Keratinocyte (primary cell): ENCODE data around the gene LPAR3. TPM values are rescaled to one million over a fixed set of nuclear protein-coding genes. Genes with fewer than 3 reads are reported as not detected.

Experiments
- DNase-seq: peaks from one replicate; pipeline ENCODE4 v3.0.0-alpha.2; 2011; ENCODE audit warnings: low read depth, missing footprints, low spot score
- FAIRE-seq: peaks from 2 replicates; lab custom pipeline; 2011; peaks lifted over from hg19 to GRCh38; lab: Jason Lieb, UNC
- H2AFZ ChIP-seq: 2 replicates; pipeline ENCODE4 v1.6.0; 2012; ENCODE audit warnings: low read length, control low read depth, inconsistent platforms; ENCODE audit not compliant: control insufficient read depth
- H3K27ac ChIP-seq: 2 replicates; pipeline ENCODE4 v1.5.1; 2011; ENCODE audit warnings: low read length; ENCODE audit not compliant: control insufficient read depth, insufficient read depth
- H3K27me3 ChIP-seq: 3 replicates; pipeline ENCODE4 v1.6.0; 2011; ENCODE audit warnings: low read length; ENCODE audit not compliant: control insufficient read depth, insufficient read depth; ENCODE audit errors: extremely low read depth
- H3K36me3 ChIP-seq, 2 experiments: 2 replicates in 1 of 2; 3 replicates in 1 of 2; pipeline ENCODE4 v1.5.1; 2011; ENCODE audit warnings: low read length in 2 of 2, mild to moderate bottlenecking in 1 of 2; ENCODE audit not compliant: control insufficient read depth in 2 of 2, insufficient read depth in 2 of 2; ENCODE audit errors: extremely low read depth in 1 of 2
- H3K4me1 ChIP-seq: 3 replicates; pipeline ENCODE4 v1.5.1; 2011; ENCODE audit warnings: low read length; ENCODE audit not compliant: control insufficient read depth, insufficient read depth; ENCODE audit errors: extremely low read depth
- H3K4me2 ChIP-seq: 3 replicates; pipeline ENCODE4 v1.6.0; 2011; ENCODE audit warnings: low read depth, low read length; ENCODE audit not compliant: control insufficient read depth, insufficient read depth; ENCODE audit errors: extremely low read depth
- H3K4me3 ChIP-seq, 3 experiments: fragments of 200-600 bp in 1 of 3; sonication (generic) in 1 of 3; 2 replicates in 2 of 3; 3 replicates in 1 of 3; pipeline ENCODE4 v1.5.1; 2011 to 2016; ENCODE audit warnings: low read length in 3 of 3, mild to moderate bottlenecking in 3 of 3, control low read depth in 2 of 3, inconsistent platforms in 1 of 3, low read depth in 1 of 3, mixed read lengths in 1 of 3, mixed run types in 1 of 3, moderate library complexity in 1 of 3; ENCODE audit not compliant: control insufficient read depth in 2 of 3, insufficient read depth in 2 of 3; ENCODE audit errors: extremely low read depth in 1 of 3
- H3K79me2 ChIP-seq: 2 replicates; pipeline ENCODE4 v1.6.0; 2012; ENCODE audit warnings: low read length; ENCODE audit not compliant: control insufficient read depth, insufficient read depth
- H3K9ac ChIP-seq: 3 replicates; pipeline ENCODE4 v1.6.0; 2011; ENCODE audit warnings: low read length; ENCODE audit not compliant: control insufficient read depth, insufficient read depth; ENCODE audit errors: extremely low read depth
- H3K9me1 ChIP-seq: 3 replicates; pipeline ENCODE4 v1.6.0; 2011; ENCODE audit warnings: low read length; ENCODE audit not compliant: control insufficient read depth, insufficient read depth; ENCODE audit errors: extremely low read depth
- H3K9me3 ChIP-seq: 2 replicates; pipeline ENCODE4 v1.5.1; 2012; ENCODE audit warnings: low read depth, low read length; ENCODE audit not compliant: control insufficient read depth
- H4K20me1 ChIP-seq: 3 replicates; pipeline ENCODE4 v1.6.0; 2011; ENCODE audit warnings: low read length; ENCODE audit not compliant: control insufficient read depth, insufficient read depth; ENCODE audit errors: extremely low read depth
- CTCF ChIP-seq, 3 experiments: IDR thresholded peaks in 1 of 3; conservative IDR thresholded peaks in 1 of 3; optimal IDR thresholded peaks in 1 of 3; 2 replicates in 2 of 3; 3 replicates in 1 of 3; pipeline versions ENCODE3 to v1.5.1; 2011; ENCODE audit warnings: low read length in 3 of 3, mild to moderate bottlenecking in 3 of 3, moderate library complexity in 2 of 3, control low read depth in 1 of 3, inconsistent platforms in 1 of 3; ENCODE audit not compliant: insufficient read depth in 2 of 3; ENCODE audit errors: extremely low read depth in 1 of 3
- EZH2 ChIP-seq: IDR thresholded peaks from one replicate; pipeline ENCODE4 v1.6.1; 2012; ENCODE audit warnings: inconsistent platforms, mild to moderate bottlenecking, low read length, moderate library complexity
- dilution Hi-C: fragments of 300-500 bp; cut with MboI; formaldehyde crosslinking; loops from one replicate; pipeline ENCODE4 v1.7.0; 2020; ENCODE audit warnings: low sequenced_read_pairs; ENCODE audit not compliant: extremely low pct_ligation_motif_present
- polyA plus RNA-seq, 5 experiments: library from polyadenylated mRNA; depleted of rRNA in 3 of 5; stranded (reverse) in 3 of 5; stranded (forward) in 1 of 5; unstranded in 1 of 5; fragments of >200 nt; gene quantifications; 1 replicate in 1 of 5; 2 replicates in 3 of 5; 3 replicates in 1 of 5; pipeline versions ENCODE4 v1.2.1 to v1.2.3, GENCODE V29; 2011 to 2012; ENCODE audit warnings: missing spikeins in 2 of 5, low read depth in 1 of 5, low replicate concordance in 1 of 5

The LPAR3 gene
- polyA plus RNA-seq, 1 donor (not counting 4 experiments of a cell fraction or from before 2014, with no cell fraction given): 42.1 TPM

- H3K79me2 ChIP-seq: peaks cover 28% of the 10 kb centered on the region
- no peaks in the 10 kb centered on the region for H4K20me1 ChIP-seq
- dilution Hi-C loops: no loop called here
- H3K27ac ChIP-seq: no peak overlapping the region
- no peaks in the 10 kb centered on the region for H3K27me3 ChIP-seq
- no peak overlapping the region for H3K9ac ChIP-seq
- no peaks in the 10 kb centered on the region for H3K36me3 ChIP-seq
- H3K9me1 ChIP-seq: no peaks in the 10 kb centered on the region
- H2AFZ ChIP-seq: no peak overlapping the region
- TF ChIP-seq CTCF (optimal IDR thresholded peaks at IDR 0.05 in 1 of 3, IDR thresholded peaks at IDR 0.05 in 1 of 3, conservative IDR thresholded peaks at IDR 0.05 in 1 of 3; ENCODE audit: extremely low read depth in 1 of 3, insufficient read depth in 2 of 3, low read length in 3 of 3): no peak
- TF ChIP-seq EZH2: no peak
- no peak overlapping the region for H3K4me2 ChIP-seq
- DNase-seq (no peak), FAIRE-seq (no peak)
- H3K4me3 ChIP-seq: no peak overlapping the region
- H3K9me3 ChIP-seq: no peaks in the 10 kb centered on the region
- H3K4me1 ChIP-seq: peaks cover 33% of the 10 kb centered on the region
Observed at GRCh38 chr1:84840346-84840745, 52.7 kb downstream of the LPAR3 start.

- no peak overlapping the region for H3K4me3 ChIP-seq
- no peak for FAIRE-seq
- H3K4me2 ChIP-seq: no peak overlapping the region
- H3K36me3 ChIP-seq: no peaks in the 10 kb centered on the region
- H3K4me1 ChIP-seq: peaks cover 41% of the 10 kb centered on the region
- no peaks in the 10 kb centered on the region for H3K27me3 ChIP-seq
- TF ChIP-seq CTCF (optimal IDR thresholded peaks at IDR 0.05 in 1 of 3, IDR thresholded peaks at IDR 0.05 in 1 of 3, conservative IDR thresholded peaks at IDR 0.05 in 1 of 3; ENCODE audit: extremely low read depth in 1 of 3, insufficient read depth in 2 of 3, low read length in 3 of 3) (no peak), EZH2 (no peak)
- dilution Hi-C loops: no loop called here
- no peak overlapping the region for H2AFZ ChIP-seq
- no peaks in the 10 kb centered on the region for H3K9me3 ChIP-seq
- DNase-seq: no peak
- no peak overlapping the region for H3K27ac ChIP-seq
- no peaks in the 10 kb centered on the region for H3K9me1 ChIP-seq
- no peak overlapping the region for H3K9ac ChIP-seq
- H4K20me1 ChIP-seq: no peaks in the 10 kb centered on the region
- peaks cover 25% of the 10 kb centered on the region for H3K79me2 ChIP-seq
Observed at GRCh38 chr1:84839544-84839943, 53.5 kb downstream of the LPAR3 start.
